HG03439 (cell line): Measurements from ENCODE around the gene CCDC175.

Experiments used
- ATAC-seq: cut with Tn5 transposase; IDR thresholded peaks from one replicate; pipeline ENCODE4 v1.9.1; 2021; ENCODE audit warnings: mild to moderate bottlenecking, moderate library complexity; ENCODE audit not compliant: unreplicated experiment

CCDC175 gene

DNA sequence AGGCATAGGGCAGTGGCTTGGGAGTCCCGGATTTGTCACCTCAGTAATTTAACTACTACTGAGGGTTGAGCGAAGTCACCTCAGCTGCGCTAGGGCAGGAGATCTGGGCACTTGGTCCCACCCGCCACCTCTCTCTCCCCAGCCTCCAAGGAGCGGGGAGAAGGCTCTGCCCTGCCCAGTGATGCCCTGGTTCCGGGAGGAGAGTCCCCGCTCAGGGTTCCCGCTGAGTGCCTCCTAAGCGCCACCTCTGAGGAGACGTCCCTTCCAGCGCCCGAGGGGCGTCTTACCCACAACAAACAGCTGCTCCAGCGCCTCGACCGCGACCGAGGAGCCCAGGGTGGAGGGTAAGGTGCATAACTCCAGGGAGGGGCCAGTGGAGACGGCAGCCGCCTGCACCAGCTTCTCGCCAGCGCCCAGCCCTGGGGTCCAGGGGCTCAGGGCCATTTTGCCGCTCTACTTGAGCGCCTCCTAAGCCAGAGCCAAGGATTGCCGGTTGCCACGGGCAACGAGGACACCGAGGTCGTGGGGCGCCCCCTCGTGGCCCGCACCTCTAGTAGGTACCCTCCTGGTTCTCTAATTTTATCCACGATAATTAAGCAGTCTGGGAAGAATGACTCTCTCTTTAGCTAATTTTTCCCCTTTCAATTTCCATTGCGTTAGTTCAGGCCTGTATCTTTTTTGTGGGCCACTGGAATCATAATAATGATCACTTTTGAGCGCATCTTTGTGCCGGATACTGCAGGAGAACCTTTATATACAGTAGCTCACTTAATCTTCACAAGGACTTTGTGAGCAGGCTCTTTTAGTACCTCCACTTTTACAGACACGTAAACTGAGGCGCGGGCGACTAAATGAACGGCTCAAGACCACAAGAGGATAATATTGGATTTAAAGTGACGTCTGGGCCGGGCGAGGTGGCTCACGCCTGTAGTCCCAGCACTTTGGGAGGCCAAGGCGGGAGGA lies at the start of gene CCDC175:
CCDC175 (minus strand) TSS at position 481 of the 963 bp plus-strand sequence; CDS start at position 444, 37 bp downstream.
- ATAC-seq: peak; percentile 94

DNA sequence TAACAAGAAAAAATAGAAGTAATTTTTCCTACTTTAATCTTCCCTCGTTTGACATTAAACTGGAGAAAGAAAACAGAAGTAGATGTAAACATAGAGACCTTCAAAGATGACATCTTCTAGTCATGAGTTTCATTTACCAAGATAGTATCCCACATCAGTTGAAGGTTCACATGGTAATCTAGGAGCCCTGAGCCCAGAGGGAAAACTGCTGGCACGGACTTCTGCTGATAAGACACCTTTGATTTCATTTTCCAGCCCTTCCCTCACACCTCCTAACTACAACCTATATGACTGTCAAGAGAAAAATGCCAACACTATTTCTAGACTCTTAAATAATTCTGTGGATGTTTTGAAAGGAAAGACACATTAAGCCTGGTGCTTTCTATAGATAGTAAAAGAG lies 46.0 kb upstream of the CCDC175 start:
- ATAC-seq: no peak

DNA sequence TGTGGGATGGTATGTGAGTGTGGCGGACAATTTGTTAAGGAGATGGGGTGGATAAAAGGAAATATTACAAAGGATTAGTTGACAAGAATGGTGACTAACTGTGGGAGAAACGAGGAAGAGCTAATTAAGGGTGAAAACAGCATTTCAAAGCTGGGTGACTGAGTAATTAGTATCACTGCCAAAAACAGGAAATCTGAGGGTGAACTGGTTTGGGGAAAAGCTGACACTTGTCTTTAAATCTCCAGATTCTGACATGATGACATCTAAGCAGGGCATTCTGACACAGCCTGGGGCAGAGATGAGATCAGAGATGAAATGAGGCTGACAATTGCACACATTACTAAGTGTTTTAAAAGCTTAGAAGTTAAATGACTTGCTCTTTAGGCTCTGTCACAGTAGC lies 42.4 kb upstream of the CCDC175 start:
- no peak for ATAC-seq

DNA sequence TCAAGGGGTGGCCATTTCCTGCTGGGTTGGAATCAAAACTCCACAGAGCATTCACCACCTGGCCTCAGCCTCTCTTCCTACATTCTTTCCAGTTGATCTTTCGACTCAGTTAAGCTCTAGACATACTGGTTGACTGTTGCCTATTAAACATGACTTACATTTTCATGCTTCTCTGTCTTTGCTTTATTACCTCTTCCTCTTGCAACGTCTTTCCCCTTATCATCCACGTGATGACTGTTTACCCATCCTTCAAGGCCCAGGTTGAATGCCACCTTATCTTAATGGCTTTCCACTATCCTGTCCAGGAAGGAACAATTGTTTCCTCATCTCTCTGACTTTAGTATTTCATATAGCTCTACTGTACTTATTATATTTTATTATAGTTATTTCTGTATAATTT lies 24.4 kb upstream of the CCDC175 start:
- ATAC-seq: no peak

DNA sequence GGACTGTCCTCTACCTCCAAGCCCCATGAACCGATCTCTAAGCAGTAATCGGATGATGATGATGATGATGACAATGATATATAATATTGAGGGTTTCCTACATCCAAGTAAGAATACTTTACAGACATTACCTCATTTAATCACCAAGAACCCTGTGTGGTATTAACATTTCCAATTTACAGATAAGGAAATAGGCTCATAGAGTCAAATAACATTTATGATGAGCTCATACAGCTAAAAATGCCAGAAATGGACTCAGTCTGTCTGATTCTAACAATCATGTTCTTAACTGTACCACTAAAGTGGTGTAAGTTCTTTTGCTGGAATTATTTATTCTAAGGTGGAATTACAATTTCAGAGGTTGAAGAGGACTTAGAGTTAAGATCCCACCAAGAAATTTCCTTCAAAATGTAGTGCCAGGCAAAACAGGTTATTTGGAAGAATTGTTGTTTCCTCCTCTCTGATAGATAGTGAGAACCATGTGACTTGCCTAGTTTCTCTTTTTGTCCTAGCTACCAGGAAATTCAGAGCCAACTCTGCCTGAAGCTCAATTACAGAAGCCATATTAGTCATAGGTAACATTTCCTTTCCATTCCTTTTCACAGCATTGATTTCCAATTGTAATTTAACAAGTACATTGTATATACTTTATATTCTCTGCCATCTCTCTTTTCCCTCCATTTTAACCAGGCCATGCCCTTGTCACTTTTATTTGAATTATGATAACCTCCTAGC lies 23.8 kb upstream of the CCDC175 start:
- no peak for ATAC-seq

DNA sequence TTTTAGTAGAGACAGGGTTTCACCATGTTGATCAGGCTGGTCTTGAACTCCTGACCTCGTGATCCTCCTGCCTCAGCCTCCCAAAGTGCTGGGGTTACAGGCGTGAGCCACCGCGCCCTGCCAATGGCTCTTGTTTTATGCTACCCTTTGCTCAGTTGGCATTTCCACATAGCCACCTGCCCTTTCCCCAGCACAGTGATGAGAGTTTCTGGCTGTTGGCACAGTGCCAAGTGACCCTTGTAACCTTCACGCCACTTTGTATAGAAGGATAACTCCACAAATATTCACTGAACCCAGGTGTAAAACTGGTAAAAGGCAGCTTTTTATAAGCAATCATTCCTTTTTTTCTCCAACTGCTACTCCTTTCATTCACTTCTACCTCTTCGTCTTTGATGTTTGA lies 18.5 kb upstream of the CCDC175 start:
- no peak for ATAC-seq

DNA sequence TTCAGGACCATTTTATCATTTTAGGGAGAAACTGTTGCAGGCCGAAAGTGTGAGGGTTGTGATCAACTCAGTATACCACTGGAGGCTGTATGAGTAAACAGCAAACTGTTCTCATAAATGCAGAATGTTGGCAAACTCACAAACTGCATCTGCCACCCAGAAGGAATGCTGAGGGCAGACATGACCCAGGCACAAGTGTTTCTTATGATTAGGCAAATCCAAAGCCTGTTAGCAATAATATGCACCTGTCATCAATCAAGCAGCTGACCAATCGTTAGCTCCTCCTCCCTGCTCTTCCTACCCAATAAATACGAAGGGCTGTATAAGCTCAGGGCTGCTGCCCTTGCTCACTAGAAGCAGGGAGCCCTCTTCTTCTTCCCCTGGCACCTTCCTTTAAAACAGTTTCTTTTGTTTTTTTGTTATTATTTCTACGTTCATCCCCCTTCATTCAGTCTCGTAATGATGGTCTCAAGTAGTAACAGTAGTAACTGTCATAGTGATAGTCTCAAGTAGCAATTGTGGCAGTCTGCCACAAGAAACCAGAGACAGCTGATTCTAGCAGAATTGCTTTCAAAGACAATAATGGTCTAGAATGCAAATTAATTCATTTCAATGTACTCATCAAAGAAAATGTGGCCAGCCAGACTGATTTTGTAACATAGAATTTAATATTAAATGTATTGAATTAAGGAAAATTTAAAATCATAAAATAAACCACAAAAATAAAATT lies 15.2 kb upstream of the CCDC175 start:
- no peak for ATAC-seq

DNA sequence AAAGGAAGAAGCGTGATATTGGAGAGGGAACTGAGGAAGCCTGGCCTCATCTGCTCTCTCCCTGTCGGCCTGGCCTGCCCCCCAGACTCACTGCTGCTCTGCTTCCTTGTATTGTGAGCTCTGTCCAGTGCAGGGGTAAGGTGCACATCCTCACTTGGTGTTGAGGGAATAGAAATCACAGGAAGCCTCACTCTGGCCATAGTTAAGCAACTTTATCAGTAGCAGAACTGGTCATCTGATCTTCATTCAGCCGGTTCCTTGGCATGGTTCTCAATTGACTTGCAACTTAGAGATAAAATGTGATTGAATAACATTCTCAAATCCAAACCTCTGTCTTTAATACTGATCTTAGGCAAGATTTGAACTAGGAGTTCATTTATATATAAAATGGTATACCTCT lies 11.5 kb upstream of the CCDC175 start:
- no peak for ATAC-seq

DNA sequence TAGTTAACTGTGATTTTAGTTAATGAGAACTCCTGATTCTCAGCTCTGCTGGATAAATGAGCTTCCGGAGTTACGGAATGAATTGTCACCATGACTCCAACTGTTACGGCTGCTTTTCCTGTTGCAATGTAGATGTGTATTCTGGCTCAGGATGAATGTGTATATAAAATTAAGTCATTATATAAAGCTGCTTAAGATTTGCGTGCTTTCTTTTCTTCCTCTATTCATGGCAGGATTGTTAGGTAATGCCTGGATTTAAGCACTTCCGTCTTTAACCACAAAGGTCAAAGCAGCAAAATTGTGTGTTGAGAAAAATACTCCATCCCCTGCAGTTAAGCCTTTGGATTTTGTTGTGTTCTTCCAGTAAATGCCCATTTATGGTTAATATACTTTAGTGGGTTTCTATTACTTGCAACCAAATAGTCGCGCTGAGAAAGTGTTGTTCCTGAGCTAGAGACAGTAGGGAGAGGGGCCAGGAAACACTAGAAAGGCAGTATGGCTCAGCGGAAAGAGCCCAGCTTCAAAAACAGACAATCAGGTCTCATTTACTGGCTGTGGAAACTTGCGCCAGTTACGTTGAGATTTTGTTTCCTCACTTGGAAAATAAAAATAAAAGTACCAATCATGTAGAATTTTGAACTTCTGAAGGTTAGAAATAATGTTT lies 9.4 kb upstream of the CCDC175 start:
- no peak for ATAC-seq

DNA sequence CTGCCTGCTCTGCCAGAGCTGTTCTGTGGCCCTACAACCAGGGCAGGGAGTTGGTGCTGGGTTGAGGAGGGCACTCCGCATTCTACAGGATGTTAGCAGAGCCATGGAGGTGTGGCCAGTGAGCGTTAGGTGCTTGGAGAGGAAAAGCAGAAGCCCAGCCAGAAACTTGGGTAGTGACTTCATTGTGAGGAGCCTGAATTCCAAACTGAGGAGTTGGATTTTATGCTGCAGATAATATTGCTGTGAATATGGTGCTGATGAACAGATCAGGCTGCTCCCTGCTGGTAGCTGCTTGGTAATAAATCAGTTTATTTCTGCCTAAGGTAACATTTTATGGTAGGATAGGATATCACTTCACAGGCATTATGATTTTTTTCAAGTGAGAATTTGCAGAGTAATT lies 7.1 kb upstream of the CCDC175 start:
- no peak for ATAC-seq

DNA sequence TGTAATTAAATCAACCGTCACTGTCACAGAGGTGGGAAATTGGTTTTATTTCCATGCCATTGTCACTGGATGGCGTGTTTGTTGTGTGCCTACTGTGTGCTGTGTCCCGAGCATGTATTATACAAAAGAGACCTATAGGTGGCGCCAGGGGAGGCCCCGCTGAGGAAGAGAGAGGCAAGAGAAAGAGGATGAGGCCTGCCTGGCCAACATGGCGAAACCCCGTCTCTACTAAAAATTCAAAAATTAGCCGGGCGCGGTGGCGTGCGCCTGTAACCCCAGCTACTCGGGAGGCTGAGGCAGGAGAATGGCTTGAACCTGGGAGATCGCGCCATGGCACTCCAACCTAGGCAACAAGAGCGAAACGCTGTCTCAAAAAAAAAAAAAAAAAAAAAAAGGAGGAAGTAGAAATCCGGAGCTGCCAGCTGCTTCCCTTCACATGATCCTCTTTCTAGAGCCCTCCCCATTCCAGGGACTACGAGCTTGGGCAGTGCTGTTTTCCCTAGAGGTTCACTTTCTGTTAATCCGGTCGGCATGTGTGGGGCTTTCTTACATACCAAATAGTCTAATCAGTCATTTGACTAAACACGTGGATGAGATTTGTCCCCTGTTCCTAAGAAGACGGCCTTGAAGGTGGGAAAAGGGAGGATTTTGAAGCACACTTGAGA lies 6.4 kb upstream of the CCDC175 start:
- ATAC-seq: no peak

DNA sequence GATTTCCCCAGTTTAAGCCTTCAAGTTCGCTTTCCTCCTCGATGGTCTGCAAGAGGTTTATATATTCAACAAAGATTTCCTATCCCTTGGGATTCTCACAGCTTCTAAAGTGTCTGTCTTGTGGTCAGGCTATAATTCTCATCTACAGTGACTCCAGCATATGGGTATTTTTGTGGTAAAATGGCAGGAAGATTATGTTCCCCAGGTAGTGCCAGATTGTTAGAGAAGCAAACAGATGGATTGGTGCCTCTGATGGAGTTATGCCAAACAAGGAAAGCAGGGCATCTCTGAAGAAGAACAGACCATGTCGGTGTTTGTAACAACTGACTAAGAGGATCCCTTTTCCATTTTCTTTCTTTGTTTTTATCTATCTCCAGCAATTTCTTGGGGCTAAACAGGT lies 5.5 kb upstream of the CCDC175 start:
- no peak for ATAC-seq

DNA sequence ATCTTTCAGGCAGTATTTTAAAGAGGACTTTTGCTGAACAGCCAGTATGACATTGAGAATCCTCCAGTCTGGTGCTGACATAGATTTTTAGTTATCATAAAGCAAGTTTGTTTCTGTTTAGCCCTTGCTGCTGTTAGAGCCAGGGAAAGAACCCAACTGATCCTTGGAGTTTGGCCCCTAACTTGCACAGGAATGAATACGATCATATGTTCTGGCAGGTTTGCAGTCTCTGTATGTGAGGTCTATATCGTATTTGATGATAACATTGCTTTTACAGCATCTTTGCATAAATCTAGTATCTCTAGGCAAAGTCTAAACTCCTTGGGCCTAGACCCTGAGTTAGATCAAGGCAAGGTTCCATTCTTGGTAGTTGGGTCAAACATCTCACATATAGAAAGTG lies 4.3 kb upstream of the CCDC175 start:
- no peak for ATAC-seq

DNA sequence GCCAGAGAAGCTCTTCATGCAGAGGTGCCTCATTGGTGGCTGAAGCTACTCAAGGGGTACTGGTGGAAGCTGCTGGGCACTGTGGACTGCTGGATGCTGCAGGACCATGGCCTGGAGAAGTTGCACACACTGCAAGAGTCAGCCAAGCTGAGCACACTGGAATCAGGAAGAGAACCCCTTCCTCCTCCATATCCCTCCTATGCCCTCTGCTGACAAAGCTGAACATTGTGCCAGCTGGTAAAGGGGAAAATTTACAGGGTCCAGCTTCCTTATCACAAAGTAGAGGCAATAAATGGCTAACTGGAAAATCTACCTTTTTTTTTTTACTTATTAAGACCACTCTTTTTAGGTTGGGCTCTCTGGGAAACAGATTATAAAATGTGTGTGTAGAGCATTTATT lies 6.5 kb downstream of the CCDC175 start:
- ATAC-seq: no peak

DNA sequence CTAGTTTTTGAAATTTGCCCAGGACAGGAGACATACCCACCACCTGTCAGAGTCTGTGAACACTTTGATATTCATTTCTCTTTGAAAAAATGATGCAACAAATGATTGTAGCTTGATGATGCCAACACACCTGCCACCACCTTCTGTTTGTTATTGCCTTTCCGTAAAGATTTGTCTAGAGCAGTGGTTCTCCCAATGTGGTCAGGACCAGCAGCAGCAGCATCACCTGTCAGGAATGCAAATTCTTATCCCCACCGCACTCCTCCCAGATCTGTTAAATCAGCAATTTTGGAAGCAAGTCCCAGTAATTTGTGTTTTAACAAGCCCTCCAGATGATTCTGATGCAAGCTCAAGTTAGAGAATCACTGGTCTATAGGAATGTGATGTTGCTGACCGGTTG lies 9.9 kb downstream of the CCDC175 start:
- ATAC-seq: no peak

DNA sequence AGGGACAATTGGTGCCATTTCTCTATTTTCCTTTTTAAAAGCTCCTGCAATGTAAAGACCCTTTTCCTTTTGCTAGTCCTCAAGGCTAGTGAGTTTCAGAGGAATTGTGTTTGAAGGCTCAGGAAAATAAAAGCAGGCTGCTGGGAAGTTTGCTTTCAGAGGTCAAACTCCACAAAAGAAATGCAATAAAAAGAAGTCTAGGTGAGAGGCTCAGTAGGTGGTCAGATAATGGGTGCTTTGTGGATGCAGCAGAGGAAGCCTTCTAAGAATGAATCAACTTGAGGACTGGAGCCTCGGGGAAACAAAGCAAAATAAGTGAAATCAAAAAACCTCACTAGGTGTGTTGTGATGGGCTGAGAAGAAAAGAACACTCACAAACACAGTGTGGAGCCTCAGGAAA lies 10.3 kb downstream of the CCDC175 start:
- ATAC-seq: no peak

DNA sequence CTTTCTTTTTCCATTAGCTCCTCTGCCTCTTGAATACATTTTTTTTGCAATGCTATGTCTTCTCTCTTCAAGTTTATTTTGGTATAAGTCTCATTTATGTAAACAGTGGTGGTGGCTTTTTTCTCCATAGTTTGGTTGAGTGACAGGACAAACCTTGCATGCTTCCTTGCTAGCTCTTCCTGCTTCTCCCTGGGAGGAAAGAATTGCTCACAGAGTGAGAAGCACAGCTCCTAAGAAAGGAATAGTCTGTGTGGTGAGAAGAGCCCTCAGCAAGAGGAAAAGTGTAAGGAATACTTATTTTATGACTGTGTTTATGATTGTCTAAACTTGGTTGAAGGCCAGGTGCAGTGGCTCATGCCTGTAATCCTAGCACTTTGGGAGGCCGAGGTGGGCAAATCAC lies 11.5 kb downstream of the CCDC175 start:
- no peak for ATAC-seq

DNA sequence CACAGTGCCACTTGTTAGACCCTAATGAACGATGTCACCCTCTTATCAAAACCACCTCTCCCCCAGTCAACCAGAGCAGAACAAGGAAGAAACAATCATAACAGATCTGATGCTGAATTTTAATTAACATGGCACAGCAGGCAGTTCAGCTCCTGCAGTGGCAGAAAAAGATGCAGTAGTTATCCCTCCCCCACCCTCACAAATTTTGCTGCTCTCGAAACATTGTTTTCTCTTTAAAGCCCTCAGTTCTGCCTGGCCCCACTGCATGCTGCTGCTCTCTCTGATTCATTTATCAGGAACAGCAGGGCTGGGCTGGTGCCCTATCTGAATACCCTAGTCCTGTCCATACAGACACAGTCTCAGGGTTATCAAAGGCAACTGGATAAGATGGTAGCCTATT lies 12.2 kb downstream of the CCDC175 start:
- no peak for ATAC-seq

DNA sequence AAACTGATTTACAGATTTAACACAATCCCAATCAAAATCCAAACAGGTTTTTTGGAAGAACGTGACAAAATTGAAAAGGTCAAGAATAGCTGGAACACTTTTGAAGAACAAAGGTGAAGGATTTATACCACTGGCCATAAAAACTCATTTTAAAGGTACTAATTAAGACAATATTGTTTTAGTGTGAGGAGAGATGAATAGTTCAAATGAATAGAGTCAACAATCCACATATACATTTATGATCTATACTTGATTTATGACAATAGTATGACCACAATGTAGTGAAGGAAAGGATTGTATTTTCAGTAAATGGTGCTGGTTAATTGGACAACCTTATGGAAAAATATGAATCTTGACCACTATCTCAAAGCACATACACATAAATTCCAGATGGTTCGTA lies 29.3 kb downstream of the CCDC175 start:
- no peak for ATAC-seq

DNA sequence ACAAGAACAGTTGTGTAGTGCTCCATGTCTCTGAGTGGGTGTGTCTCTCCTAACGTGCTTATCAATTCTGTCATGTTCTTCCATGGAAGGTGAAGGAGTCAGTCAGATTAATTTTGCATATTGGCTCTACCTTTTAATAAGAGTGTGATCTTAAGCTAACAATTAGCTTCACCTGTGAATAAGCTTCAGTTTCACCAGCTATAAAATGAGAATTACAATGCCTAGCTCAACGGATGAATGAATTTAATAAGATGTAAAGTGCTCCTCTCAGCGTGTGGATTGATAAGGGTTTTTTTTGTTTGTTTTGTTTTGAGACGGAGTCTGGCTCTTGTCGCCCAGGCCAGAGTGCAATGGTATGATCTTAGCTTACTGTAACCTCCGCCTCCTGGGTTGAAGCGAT lies 32.7 kb downstream of the CCDC175 start:
- no peak for ATAC-seq
